ENCODE results near the gene GP5. TPM values are rescaled to one million over a fixed set of nuclear protein-coding genes. Genes with fewer than 3 reads are reported as not detected.
A peak's percentile ranks its signal among the peaks of the same experiment; 100 is the strongest.

Gene GP5
- total RNA-seq, 1 donor from 2014 or later, result 0.39 TPM

- peak; percentile 15 for DNase-seq
These were observed 1.2 kb downstream of the GP5 start for GRCh38 chr3:194397757-194398312.

DNA sequence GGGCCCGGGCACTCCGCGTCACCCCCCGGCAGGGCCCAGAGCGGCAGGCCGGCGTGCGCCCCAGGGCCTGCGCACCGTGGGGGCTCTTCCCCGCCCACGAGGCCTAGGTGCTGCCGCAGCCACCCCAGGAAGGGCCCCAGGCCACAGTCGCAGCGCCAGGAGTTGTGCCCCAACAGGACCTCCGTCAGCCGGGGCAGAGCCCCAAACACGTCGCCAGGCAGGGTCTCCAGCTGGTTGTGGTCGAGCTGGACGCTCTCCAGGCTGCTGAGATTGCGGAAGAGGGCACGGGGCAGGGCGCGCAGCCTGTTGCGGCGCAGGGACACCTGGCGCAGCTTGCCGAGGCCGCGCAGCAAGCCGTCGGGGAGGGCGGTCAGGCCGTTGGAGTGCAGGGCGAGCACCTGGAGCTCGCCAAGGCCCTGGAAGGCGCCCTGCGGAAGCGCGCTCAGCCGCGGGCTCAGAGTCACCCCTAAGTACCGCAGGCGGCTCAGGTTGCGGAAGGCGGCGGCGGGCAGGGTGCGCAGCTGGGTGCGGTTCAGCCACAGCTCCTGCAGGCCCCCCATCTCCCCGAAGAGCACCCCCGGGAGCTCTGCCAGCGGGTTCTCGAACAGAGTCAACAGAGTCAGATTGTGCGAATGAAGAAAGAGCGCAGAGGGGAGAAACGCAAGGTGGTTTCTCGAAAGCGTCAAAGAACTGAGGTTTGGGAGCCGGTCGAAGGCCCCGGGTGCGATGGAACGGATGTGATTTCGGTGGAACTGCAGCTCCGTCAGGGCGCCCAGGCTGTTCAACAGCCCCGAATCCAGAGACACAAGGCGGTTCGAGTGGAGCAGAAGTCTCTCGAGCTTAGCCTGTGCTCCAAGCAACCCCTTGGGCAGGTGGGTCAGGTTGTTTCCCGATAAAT is 2.0 kb downstream of the GP5 start:
- no peak for DNase-seq

GRCh38 chr3:194396539-194396858 is 2.6 kb downstream of the GP5 start:
- no peak for DNase-seq

- DNase-seq, result peak; percentile 69
These were observed 3.1 kb downstream of the GP5 start for GRCh38 chr3:194395778-194396538.

- DNase-seq, result peak; percentile 54
These were observed 3.9 kb downstream of the GP5 start for GRCh38 chr3:194395212-194395611.

DNA sequence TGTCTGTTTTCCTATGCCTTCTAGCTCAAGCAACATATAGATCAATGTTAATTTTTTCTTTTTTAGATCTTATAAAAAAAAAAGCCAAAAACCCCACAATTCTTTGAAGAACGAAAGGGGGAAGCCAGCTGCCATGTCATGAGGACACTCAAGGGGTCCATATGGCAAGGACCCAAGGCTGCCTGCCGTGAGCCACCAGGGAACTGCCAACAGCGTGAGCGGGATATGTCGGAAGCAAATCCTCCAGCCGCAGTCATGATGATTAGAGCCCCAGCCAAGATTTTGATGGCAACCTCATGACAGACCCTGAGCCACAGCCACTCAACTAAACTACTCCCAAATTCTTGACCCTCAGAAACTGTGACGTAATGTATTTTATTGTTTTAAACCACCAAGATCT is 6.5 kb downstream of the GP5 start:
- no peak for DNase-seq

GRCh38 chr3:194390835-194391234 is 8.2 kb downstream of the GP5 start:
- DNase-seq, result no peak

DNA sequence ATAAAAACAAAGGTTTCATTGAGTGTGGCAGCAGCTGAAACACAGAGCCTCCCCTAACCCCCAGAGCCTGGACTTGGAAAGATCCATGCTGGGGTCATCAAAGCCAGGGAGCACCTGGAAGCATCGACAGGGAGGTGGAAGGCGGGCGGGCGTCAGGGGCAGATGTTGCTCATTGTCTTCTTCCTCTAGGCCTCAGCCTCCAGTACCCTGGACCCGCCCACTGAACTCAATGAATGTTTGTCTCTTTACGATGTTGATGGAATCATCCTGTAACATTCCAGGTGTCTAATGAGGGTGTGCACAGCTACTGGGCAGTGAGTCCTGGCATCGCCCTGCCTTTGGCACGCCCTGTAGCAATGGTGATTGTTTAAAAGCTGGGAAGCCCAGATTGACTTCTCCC is 9.8 kb downstream of the GP5 start:
- no peak for DNase-seq

DNA sequence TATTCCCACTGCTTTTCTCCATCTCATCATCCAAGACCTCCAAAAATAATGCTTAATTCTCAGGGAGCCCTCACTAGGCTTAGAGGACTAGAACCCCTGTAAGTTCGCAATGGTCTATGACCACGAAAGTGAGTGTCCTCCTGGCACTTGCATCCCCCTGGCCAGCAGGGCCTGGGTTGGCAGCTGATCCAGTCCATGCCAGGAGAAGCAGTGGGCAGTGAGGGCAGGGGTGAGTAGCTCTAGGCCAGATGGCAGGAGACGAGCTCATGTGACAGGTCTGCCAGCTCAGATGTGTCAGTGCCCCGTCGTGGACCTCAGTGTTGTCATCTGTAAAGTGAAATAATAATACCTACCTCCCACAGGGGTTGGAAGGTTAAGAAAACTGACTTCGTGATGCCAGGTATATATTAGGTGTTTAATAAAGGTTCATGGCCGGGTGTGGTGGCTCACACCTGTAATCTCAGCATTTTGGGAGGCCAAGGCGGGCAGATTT is 11.1 kb downstream of the GP5 start:
- no peak for DNase-seq

- no peak for DNase-seq
These were observed 11.8 kb downstream of the GP5 start for GRCh38 chr3:194387276-194387675.

DNA sequence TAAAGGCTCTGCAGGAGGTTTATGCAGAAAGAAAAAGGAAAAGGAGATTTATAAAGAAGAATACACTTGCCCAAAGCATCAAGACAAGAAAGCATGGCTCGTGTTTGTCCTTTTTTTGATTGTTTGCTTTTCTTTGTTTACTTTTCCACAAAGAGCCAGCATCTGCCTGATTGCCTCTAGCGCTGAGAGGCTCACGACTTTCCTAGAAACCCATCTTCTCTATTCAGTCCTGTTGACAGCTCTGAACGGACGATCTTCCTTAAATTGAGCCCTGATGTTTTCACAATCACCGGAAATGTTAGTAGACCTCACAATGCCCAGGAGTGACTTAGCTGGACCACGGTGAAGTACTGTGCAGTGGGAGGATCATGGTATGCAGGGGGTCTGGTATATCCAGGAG is 12.4 kb downstream of the GP5 start:
- DNase-seq, result no peak

DNA sequence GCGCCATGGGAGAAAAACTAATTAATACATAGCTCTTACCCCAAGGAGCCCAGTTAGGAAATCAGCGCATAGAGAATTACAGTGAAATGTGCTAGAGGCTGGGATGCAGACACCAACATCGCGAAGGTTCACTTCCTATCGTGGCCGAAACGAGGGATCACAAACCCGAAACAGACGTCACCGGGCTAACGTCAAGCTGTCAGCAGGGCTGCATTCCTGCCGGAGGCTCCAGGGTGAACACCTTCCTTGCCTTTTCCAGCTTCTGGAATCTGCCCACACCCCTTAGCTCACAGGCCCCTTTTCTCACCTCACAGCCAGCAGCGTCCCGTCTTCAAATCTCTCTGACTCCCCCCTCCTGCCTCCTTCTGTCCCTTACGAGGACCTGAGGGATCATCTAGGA is 13.0 kb downstream of the GP5 start:
- DNase-seq, result no peak

DNA sequence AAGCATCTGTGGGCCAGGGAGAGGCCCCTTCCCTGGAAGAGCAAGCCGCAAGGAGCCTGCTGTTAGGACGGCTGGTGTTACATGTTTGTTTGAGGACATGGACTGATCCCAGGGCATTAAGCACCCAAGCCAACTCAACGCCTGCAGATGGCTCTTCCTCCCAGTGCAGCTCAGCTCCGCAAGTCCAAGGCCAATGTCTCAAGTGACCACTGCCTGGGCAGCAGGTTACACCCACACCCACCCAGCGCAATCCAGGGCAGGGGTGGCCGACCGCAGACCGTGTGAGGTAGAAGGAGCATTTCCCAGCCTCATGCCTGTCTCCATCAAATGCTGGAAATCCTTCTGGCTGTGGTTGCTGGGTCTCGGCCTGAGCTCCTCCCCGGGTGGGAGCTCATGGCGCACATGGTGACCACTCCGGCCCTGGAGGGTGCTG is 14.5 kb downstream of the GP5 start:
- no peak for DNase-seq

DNA sequence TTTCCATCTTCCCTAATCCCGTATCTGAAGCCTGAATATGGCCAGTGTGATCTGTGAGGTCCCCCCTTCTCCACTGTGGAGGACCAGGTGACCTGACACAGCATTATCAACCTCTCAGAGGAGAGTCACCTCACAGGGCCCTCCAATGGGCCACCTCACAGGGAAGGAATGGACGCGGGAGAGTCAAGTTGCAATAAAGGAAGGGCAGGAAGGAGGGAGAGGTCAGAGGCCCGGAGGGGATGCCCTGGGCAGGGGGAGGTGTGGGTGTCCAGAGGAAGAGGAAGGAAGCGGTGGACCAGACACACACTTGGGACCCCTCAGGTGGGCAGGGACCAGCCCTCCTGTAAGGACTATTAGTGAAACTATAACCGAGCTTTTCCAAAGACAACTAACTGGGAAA is 14.9 kb downstream of the GP5 start:
- DNase-seq, result no peak

DNA sequence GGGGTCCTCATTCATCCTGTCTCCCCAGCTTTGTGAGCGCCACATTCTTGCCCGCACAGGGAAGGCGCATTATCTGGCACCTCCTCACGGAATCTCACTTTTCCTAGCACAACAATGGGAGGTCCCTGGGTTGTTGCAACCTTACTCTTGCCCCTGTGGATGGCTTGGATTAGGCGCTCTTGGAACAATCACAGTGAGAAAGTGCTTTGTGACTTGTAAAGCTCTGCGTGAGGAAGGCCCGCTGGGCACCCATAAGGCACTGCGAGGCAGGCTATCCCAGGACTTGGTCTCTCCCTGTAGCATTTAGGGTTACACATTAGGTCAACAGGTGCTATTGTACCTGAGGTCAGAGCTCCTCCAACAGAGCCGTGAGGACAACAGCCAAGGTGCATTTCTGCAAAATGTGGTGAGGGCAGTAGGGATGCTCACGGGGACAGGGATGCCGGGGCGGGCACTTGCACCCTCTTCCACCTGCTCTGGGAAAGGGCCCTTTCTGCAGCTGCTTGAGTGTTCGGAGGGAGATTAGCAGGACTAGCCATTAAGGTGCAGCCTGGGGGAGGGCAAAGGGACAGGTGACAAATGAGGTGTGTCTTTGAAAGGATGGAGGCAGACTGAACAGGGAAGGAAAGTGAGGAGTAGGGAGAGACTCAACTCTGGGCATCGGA is 15.7 kb downstream of the GP5 start:
- no peak for DNase-seq

DNA sequence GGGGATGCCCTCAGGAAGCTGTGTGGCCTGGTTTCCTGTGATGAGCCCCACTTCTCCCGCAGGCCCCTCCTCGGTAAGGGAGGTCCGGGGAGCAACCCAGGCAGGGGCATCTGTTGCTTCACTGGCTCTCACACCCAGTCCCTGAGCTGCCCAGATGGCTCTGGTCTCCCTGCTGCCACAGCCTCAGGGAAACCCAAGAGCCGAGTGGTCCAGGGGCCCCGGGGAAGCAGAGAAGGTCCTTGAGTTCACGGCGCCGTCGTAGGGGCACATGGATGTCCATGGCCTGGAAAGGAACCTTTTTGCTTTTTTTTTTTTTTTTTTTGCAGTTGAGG is 16.2 kb downstream of the GP5 start:
- no peak for DNase-seq

- DNase-seq, result no peak
These were observed 16.7 kb downstream of the GP5 start for GRCh38 chr3:194382196-194382891.

DNA sequence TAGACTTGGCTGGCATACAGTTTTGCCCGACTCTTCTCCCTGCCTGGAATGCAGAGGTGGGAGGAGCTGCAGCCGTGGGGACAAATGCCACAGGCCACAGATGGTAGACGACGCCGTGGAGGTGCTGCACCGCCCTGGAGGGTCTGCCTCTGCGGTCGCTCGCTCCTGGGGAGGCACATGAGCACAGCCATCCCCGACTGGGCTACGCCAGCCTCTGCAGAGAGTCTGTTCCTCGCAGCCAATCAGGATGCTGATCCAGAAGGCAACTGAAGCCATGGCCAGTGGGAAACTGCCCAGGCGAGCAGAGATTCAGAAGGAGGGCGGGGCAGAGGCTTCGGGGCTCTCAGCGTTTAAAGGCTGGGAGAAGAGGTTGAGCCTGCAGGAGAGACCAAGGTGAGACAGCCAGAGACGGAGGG is 17.6 kb downstream of the GP5 start:
- DNase-seq, result no peak

GRCh38 chr3:194380326-194380725 is 18.7 kb downstream of the GP5 start:
- DNase-seq, result no peak

GRCh38 chr3:194379651-194380050 is 19.4 kb downstream of the GP5 start:
- DNase-seq, result no peak

- no peak for DNase-seq
These were observed 19.8 kb downstream of the GP5 start for GRCh38 chr3:194379231-194379630.

GRCh38 chr3:194377708-194378107 is 21.4 kb downstream of the GP5 start:
- no peak for DNase-seq
